ENCODE results near the gene ATRIP.

- TF ChIP-seq CTCF (IDR thresholded peaks at IDR 0.05; ENCODE audit: low read depth, low read length) (peak; percentile 51), POLR2A (IDR thresholded peaks at IDR 0.05; ENCODE audit: extremely low read depth, insufficient read length) (no peak)
Observed at GRCh38 chr3:48507256-48508061, 60.9 kb downstream of the ATRIP start.

Data from NB4 (cell line).